K562 (cell line): ENCODE data around the gene C17orf75. TPM values are rescaled to one million over a fixed set of nuclear protein-coding genes. Genes with fewer than 3 reads are reported as not detected.

Experiments
- ATAC-seq: fragments of 200-7000 bp; cut with Tn5 transposase; 3 replicates; pipeline ENCODE4 v1.9.1; 2020; ENCODE audit warnings: moderate library complexity
- BruUV-seq: library from RNA; stranded (reverse); fragments of 400-500 nt; replicated peaks from 2 replicates; lab custom pipeline; 2021; lab: Mats Ljungman, UMichigan
- CTCF ChIA-PET: fragments of 300-600 bp; formaldehyde crosslinking; extraction: SDS; loops from one replicate; lab custom pipeline; 2021; ENCODE audit warnings: low intra/inter-chr PET ratio; lab: Yijun Ruan, JAX
- POLR2A ChIA-PET: fragments of 300-600, 350-650 bp; sonication (Branson Sonifier 250); formaldehyde crosslinking; extraction: SDS; loops from one replicate; lab custom pipeline; 2021; ENCODE audit warnings: antibody characterized with exemption, inconsistent platforms; lab: Yijun Ruan, JAX
- DNase-seq, 4 experiments: peaks; one replicate each; pipeline versions ENCODE4 v3.0.0 to v3.0.0-alpha.2; 2011 to 2018; ENCODE audit warnings: low spot score in 3 of 4, mixed read lengths in 3 of 4; ENCODE audit errors: extremely low read depth in 1 of 4
- FAIRE-seq: peaks from 2 replicates; lab custom pipeline; 2011; peaks lifted over from hg19 to GRCh38; lab: Jason Lieb, UNC
- H2AFZ ChIP-seq: 2 replicates; pipeline ENCODE4 v1.6.0; 2011; ENCODE audit warnings: low read depth, low read length, control low read depth, inconsistent platforms
- H3K27ac ChIP-seq: fragments of 200-600 bp; 3 replicates; pipeline ENCODE4 v1.8.0; 2011; ENCODE audit warnings: low read depth, mild to moderate bottlenecking, control low read depth, inconsistent platforms, low read length, moderate library complexity, mixed read lengths; ENCODE audit errors: extremely low read depth
- H3K27me3 ChIP-seq, 2 experiments: fragments of 300-600 bp in 1 of 2; 2 replicates in 1 of 2; 3 replicates in 1 of 2; pipeline versions ENCODE4 v1.6.0 to v1.8.0; 2011; ENCODE audit warnings: inconsistent platforms in 2 of 2, low read length in 2 of 2, mild to moderate bottlenecking in 1 of 2, mixed read lengths in 1 of 2, moderate library complexity in 1 of 2; ENCODE audit not compliant: control insufficient read depth in 2 of 2, insufficient read depth in 2 of 2
- H3K36me3 ChIP-seq: fragments of 300-600 bp; 3 replicates; pipeline ENCODE4 v1.8.0; 2011; ENCODE audit warnings: mild to moderate bottlenecking, low read length, inconsistent platforms; ENCODE audit not compliant: control insufficient read depth, insufficient read depth
- H3K4me1 ChIP-seq, 2 experiments: fragments of 200-600 bp in 1 of 2; replicated peaks in 1 of 2; 2 replicates in 1 of 2; 3 replicates in 1 of 2; pipeline versions ENCODE4 v1.5.1 to v1.8.0; 2011; ENCODE audit warnings: inconsistent platforms in 2 of 2, low read length in 2 of 2, mild to moderate bottlenecking in 1 of 2, mixed read lengths in 1 of 2, moderate library complexity in 1 of 2; ENCODE audit not compliant: control insufficient read depth in 2 of 2, insufficient read depth in 2 of 2
- H3K4me2 ChIP-seq: 2 replicates; pipeline ENCODE4 v1.6.1; 2011; ENCODE audit warnings: low read length, control low read depth, inconsistent platforms, mixed read lengths; ENCODE audit not compliant: insufficient read depth
- H3K4me3 ChIP-seq: fragments of 200-600 bp; sonication (generic), shearing (Covaris generic); 2 replicates; pipeline ENCODE4 v1.5.1; 2016; ENCODE audit warnings: control low read depth, inconsistent platforms
- H3K79me2 ChIP-seq: fragments of 200-600 bp; 3 replicates; pipeline ENCODE4 v1.8.0; 2011; ENCODE audit warnings: low read length, inconsistent platforms; ENCODE audit not compliant: control insufficient read depth, insufficient read depth
- H3K9ac ChIP-seq, 2 experiments: 2 replicates each; pipeline versions ENCODE4 v1.6.0 to v1.6.1; 2011; ENCODE audit warnings: low read depth in 2 of 2, low read length in 2 of 2, control low read depth in 1 of 2, inconsistent platforms in 1 of 2, mild to moderate bottlenecking in 1 of 2, mixed read lengths in 1 of 2; ENCODE audit not compliant: insufficient read depth in 1 of 2
- H3K9me1 ChIP-seq: one replicate; pipeline ENCODE4 v1.6.0; 2011; ENCODE audit warnings: inconsistent platforms, mild to moderate bottlenecking, low read length, moderate library complexity; ENCODE audit not compliant: control insufficient read depth, insufficient read depth
- H3K9me3 ChIP-seq: replicated peaks from 2 replicates; pipeline ENCODE4 v1.5.1; 2011; ENCODE audit warnings: low read depth, low read length, inconsistent platforms; ENCODE audit not compliant: control insufficient read depth, insufficient read depth
- H4K20me1 ChIP-seq: replicated peaks from 2 replicates; pipeline ENCODE4 v1.6.1; 2011; ENCODE audit warnings: low read length, inconsistent platforms, mixed read lengths; ENCODE audit not compliant: control insufficient read depth, insufficient read depth
- BMI1 ChIP-seq: fragments of 150-350 bp; IDR thresholded peaks from 2 replicates; pipeline ENCODE4 v1.6.1; 2014; ENCODE audit warnings: low read length
- CREB1 ChIP-seq, 2 experiments: sonication (generic) in 1 of 2; formaldehyde crosslinking in 1 of 2; IDR thresholded peaks; 2 replicates each; pipeline versions ENCODE4 v1.6.1 to v1.8.0; 2012 to 2022; ENCODE audit warnings: inconsistent platforms in 1 of 2, mild to moderate bottlenecking in 1 of 2, missing genetic modification reagents in 1 of 2, moderate library complexity in 1 of 2
- DPF2 ChIP-seq: fragments of 450-650 bp; IDR thresholded peaks from 2 replicates; pipeline ENCODE4 v1.6.1; 2016
- EP300 ChIP-seq: IDR thresholded peaks from 2 replicates; pipeline ENCODE4 v1.6.1; 2012; ENCODE audit warnings: low read length, improper control_type of control experiment
- EZH2 ChIP-seq: IDR thresholded peaks from 2 replicates; pipeline ENCODE4 v1.6.1; 2012; ENCODE audit warnings: low read depth, mild to moderate bottlenecking, inconsistent platforms, low read length, borderline replicate concordance
- GABPB1 ChIP-seq: sonication (generic); formaldehyde crosslinking; IDR thresholded peaks from 2 replicates; pipeline ENCODE4 v1.8.0; 2022; ENCODE audit warnings: mild to moderate bottlenecking, missing genetic modification reagents
- HDAC8 ChIP-seq: fragments of 450-650 bp; IDR thresholded peaks from 2 replicates; pipeline ENCODE4 v1.6.1; 2016; ENCODE audit warnings: mild to moderate bottlenecking, missing genetic modification characterization, moderate library complexity, missing compliant biosample characterization
- KLF16 ChIP-seq: IDR thresholded peaks from 2 replicates; pipeline ENCODE4 v1.6.1; 2016; ENCODE audit warnings: antibody characterized with exemption
- MEF2D ChIP-seq: conservative IDR thresholded peaks from 2 replicates; pipeline ENCODE4 v1.6.1; 2016; ENCODE audit warnings: low read depth, missing genetic modification characterization, missing compliant biosample characterization
- NUFIP1 ChIP-seq: fragments of 450-650 bp; IDR thresholded peaks from 2 replicates; pipeline ENCODE4 v1.6.1; 2018; ENCODE audit not compliant: partially characterized antibody
- POLR2A ChIP-seq: fragments of 450-650 bp; conservative IDR thresholded peaks from 2 replicates; pipeline ENCODE4 v1.6.1; 2016
- PRPF4 ChIP-seq: fragments of 200-400 bp; formaldehyde crosslinking; IDR thresholded peaks from one replicate; pipeline ENCODE4 v1.6.1; 2017; ENCODE audit warnings: low read length, low read depth, mild to moderate bottlenecking; ENCODE audit not compliant: insufficient read depth, poor library complexity, severe bottlenecking
- RFX5 ChIP-seq: IDR thresholded peaks from 2 replicates; pipeline ENCODE4 v1.6.1; 2011; ENCODE audit warnings: low read depth, mild to moderate bottlenecking, improper control_type of control experiment, low read length
- SAFB ChIP-seq: fragments of 200-400 bp; formaldehyde crosslinking; IDR thresholded peaks from 2 replicates; pipeline ENCODE4 v1.6.1; 2017; ENCODE audit warnings: low read depth, low read length, borderline replicate concordance
- SMARCA4 ChIP-seq: fragments of 450-650 bp; IDR thresholded peaks from 2 replicates; pipeline ENCODE4 v1.6.1; 2016
- SNIP1 ChIP-seq: fragments of 450-650 bp; IDR thresholded peaks from 2 replicates; pipeline ENCODE4 v1.7.1; 2017; ENCODE audit warnings: low read depth, mild to moderate bottlenecking
- TCF7 ChIP-seq: sonication (generic); IDR thresholded peaks from 2 replicates; pipeline ENCODE4 v1.6.1; 2016; ENCODE audit warnings: antibody characterized with exemption, borderline replicate concordance
- WGBS: fragments of 100-300 bp; shearing (Covaris generic); methylation state at CpG from one replicate; pipeline ENCODE4 v1.1.6; 2016; ENCODE audit warnings: low coverage, mixed read lengths; ENCODE audit not compliant: insufficient coverage; ENCODE audit errors: missing lambda C conversion rate; 5-methylcytosine and 5-hydroxymethylcytosine counted together
- in situ Hi-C: fragments of 300-500 bp; cut with MboI; formaldehyde crosslinking; loops from 4 replicates; pipeline ENCODE4 v1.15.0; 2018; ENCODE audit warnings: inconsistent platforms, mixed read lengths
- intact Hi-C: fragments of 100-400 bp; cut with micrococcal nuclease; formaldehyde crosslinking; loops from 2 replicates; pipeline ENCODE4 v1.14.2; 2022
- polyA plus RNA-seq, 8 experiments: library from polyadenylated mRNA; depleted of rRNA in 4 of 8; stranded (reverse) in 5 of 8; unstranded in 3 of 8; fragments of >200 nt; fragmentation: Nextera tagmentation in 2 of 8; fragmentation: Illumina TruSeq in 1 of 8; extraction: Ambion mirVana in 2 of 8; extraction: Trizol in 1 of 8; gene quantifications; 2 replicates each; pipeline versions ENCODE4 v1.2.1 to v1.2.3, GENCODE V29; 2011 to 2014; ENCODE audit warnings: inconsistent platforms in 1 of 8, missing spikeins in 1 of 8
- total RNA-seq, 7 experiments: library from RNA; depleted of rRNA in 6 of 7; stranded (reverse); fragments of >200 nt in 6 of 7; fragmentation: Illumina TruSeq in 2 of 7; extraction: Trizol in 2 of 7; gene quantifications; 2 replicates each; pipeline versions ENCODE4 v1.2.1 to v1.2.3, GENCODE V29; 2011 to 2021; ENCODE audit warnings: low replicate concordance in 1 of 7
- TF ChIP-seq, protein P1 (sequence below): fragments of 250-450 bp; sonication (Bioruptor Pico); IDR thresholded peaks from 2 replicates; pipeline ENCODE4 v1.8.0; 2022; ENCODE audit warnings: moderate library complexity, mild to moderate bottlenecking, inconsistent platforms
- TF ChIP-seq, protein P2 (sequence below): fragments of 450-650 bp; formaldehyde crosslinking; IDR thresholded peaks from 2 replicates; pipeline ENCODE4 v1.4.0; 2022; ENCODE audit warnings: missing genetic modification characterization
- TF ChIP-seq, protein P3 (sequence below): fragments of 250-450 bp; sonication (Bioruptor Pico); IDR thresholded peaks from 2 replicates; pipeline ENCODE4 v1.4.0; 2020

The C17orf75 gene
- total and polyA plus RNA-seq, 9 of the 15 experiments (the other 6 are each of a cell fraction or from before 2014, with no cell fraction given): 15.5 to 55.7 (median 18.5) TPM

DNA sequence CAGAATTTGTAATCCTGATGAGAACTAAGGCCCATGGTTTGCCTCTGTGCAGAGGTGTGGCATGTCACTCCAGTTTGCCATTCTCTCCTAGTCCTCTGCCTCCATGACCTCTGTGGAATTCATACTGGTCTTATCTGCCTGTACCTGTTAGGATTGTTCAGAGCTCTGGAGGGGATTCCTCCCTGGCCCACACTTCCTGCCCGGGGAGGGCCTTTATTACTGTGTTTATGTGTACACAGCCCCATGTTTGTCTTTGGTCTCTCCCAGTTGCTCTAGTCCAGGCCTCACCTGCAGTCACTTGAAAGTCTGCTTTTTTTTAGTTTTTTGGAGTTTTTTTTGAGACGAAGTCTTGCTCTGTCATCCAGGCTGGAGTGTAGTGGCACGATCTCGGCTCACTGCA is 39.9 kb downstream of the C17orf75 start:
- ChIA-PET POLR2A (interaction anchor here (0.7 kb wide), 1 partner anchor 37 kb away, joined by 4 read pairs; no protein-coding TSS in a partner anchor), CTCF (no interaction called here)
- Histone ChIP-seq H4K20me1 (0 out of 2 replicates have a peak, but pooled peaks cover 4% of the 10 kb centered on the region), H2AFZ (no peak overlapping the region), H3K36me3 (no peaks in the 10 kb centered on the region), H3K27me3 (no peaks in the 10 kb centered on the region), H3K9me1 (no peaks in the 10 kb centered on the region), H3K27ac (no peak overlapping the region), H3K9me3 (no peaks in the 10 kb centered on the region), H3K4me1 (peaks cover 12 to 14% of the 10 kb centered on the region in 2 experiments; a peak in 4 of 5 replicates), H3K9ac (no peak overlapping the region), H3K4me3 (no peak overlapping the region), H3K4me2 (no peak overlapping the region), H3K79me2 (no peaks in the 10 kb centered on the region)
- intact Hi-C loops (no loop called here), in situ Hi-C loops (no loop called here)
- no peak for ATAC-seq
- no peak for DNase-seq
- FAIRE-seq: no peak
- no TSS peak for BruUV-seq
- 47% methylated on average over 4 of the region's 4 CpGs for WGBS
- TF ChIP-seq NUFIP1 (no peak), POLR2A (no peak), GABPB1 (CRISPR knock-in tag) (no peak), PRPF4 (no peak), DPF2 (no peak), BMI1 (no peak), RFX5 (no peak), SAFB (no peak), EZH2 (no peak), SMARCA4 (no peak), TCF7 (no peak), MEF2D (tag) (no peak), KLF16 (no peak), EP300 (no peak), CREB1 (IDR thresholded peaks at IDR 0.05) (no peak), CREB1 (CRISPR knock-in tag; IDR thresholded peaks at IDR 0.05) (no peak), SNIP1 (no peak), HDAC8 (tag) (no peak)
- TF ChIP-seq, protein P1, sequence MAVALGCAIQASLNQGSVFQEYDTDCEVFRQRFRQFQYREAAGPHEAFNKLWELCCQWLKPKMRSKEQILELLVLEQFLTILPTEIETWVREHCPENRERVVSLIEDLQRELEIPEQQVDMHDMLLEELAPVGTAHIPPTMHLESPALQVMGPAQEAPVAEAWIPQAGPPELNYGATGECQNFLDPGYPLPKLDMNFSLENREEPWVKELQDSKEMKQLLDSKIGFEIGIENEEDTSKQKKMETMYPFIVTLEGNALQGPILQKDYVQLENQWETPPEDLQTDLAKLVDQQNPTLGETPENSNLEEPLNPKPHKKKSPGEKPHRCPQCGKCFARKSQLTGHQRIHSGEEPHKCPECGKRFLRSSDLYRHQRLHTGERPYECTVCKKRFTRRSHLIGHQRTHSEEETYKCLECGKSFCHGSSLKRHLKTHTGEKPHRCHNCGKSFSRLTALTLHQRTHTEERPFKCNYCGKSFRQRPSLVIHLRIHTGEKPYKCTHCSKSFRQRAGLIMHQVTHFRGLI (CRISPR knock-in tag): no peak
- TF ChIP-seq, protein P2, sequence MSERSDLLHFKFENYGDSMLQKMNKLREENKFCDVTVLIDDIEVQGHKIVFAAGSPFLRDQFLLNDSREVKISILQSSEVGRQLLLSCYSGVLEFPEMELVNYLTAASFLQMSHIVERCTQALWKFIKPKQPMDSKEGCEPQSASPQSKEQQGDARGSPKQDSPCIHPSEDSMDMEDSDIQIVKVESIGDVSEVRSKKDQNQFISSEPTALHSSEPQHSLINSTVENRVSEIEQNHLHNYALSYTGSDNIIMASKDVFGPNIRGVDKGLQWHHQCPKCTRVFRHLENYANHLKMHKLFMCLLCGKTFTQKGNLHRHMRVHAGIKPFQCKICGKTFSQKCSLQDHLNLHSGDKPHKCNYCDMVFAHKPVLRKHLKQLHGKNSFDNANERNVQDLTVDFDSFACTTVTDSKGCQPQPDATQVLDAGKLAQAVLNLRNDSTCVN (CRISPR knock-in tag): no peak
- TF ChIP-seq, protein P3, sequence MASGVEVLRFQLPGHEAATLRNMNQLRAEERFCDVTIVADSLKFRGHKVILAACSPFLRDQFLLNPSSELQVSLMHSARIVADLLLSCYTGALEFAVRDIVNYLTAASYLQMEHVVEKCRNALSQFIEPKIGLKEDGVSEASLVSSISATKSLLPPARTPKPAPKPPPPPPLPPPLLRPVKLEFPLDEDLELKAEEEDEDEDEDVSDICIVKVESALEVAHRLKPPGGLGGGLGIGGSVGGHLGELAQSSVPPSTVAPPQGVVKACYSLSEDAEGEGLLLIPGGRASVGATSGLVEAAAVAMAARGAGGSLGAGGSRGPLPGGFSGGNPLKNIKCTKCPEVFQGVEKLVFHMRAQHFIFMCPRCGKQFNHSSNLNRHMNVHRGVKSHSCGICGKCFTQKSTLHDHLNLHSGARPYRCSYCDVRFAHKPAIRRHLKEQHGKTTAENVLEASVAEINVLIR (CRISPR knock-in tag): no peak
